HepG2 (cell line): ENCODE measurements around the gene CTRL. TPM values are rescaled to one million over a fixed set of nuclear protein-coding genes. Genes with fewer than 3 reads are reported as not detected.

ENCODE experiments used
- AHR ChIP-seq: IDR thresholded peaks from 2 replicates; pipeline ENCODE4 v1.6.1; 2018; ENCODE audit warnings: missing genetic modification reagents, missing compliant biosample characterization
- BRCA1 ChIP-seq: sonication (generic); formaldehyde crosslinking; IDR thresholded peaks from 2 replicates; pipeline ENCODE4 v1.4.0; 2020; ENCODE audit warnings: missing genetic modification reagents
- CEBPB ChIP-seq: IDR thresholded peaks from 2 replicates; pipeline ENCODE4 v1.6.1; 2011; ENCODE audit warnings: low read depth, low read length, improper control_type of control experiment, borderline replicate concordance
- CHD2 ChIP-seq: IDR thresholded peaks from 2 replicates; pipeline ENCODE4 v1.6.1; 2011; ENCODE audit warnings: low read depth, low read length, improper control_type of control experiment
- DNMT3B ChIP-seq: conservative IDR thresholded peaks from 2 replicates; pipeline ENCODE4 v1.6.1; 2016; ENCODE audit warnings: missing biosample characterization, control low read depth
- E2F2 ChIP-seq: sonication (generic); formaldehyde crosslinking; IDR thresholded peaks from 2 replicates; pipeline ENCODE4 v1.4.0; 2020; ENCODE audit warnings: missing genetic modification reagents, borderline replicate concordance
- FOXC1 ChIP-seq: sonication (generic); formaldehyde crosslinking; IDR thresholded peaks from 2 replicates; pipeline ENCODE4 v1.8.0; 2022; ENCODE audit warnings: mild to moderate bottlenecking, missing genetic modification reagents, borderline replicate concordance
- GABPA ChIP-seq, 2 experiments: IDR thresholded peaks; 2 replicates each; pipeline ENCODE4 v1.6.1; 2011 to 2016; ENCODE audit warnings: low read depth in 2 of 2, low read length in 1 of 2, missing biosample characterization in 1 of 2, missing genetic modification characterization in 1 of 2
- GMEB2 ChIP-seq: IDR thresholded peaks from 2 replicates; pipeline ENCODE4 v1.6.1; 2016; ENCODE audit warnings: missing biosample characterization, missing genetic modification reagents, low read depth
- GZF1 ChIP-seq: sonication (generic); formaldehyde crosslinking; IDR thresholded peaks from 2 replicates; pipeline ENCODE4 v1.5.1; 2020; ENCODE audit warnings: mild to moderate bottlenecking, missing genetic modification reagents
- HNF4A ChIP-seq: sonication (generic); formaldehyde crosslinking; IDR thresholded peaks from 2 replicates; pipeline ENCODE4 v1.4.0; 2020; ENCODE audit warnings: missing genetic modification reagents
- IRF2 ChIP-seq: IDR thresholded peaks from 2 replicates; pipeline ENCODE4 v1.6.1; 2018; ENCODE audit warnings: missing genetic modification reagents, missing compliant biosample characterization
- PRPF4 ChIP-seq: fragments of 200-400 bp; formaldehyde crosslinking; IDR thresholded peaks from 2 replicates; pipeline ENCODE4 v1.6.1; 2016; ENCODE audit warnings: low read length, low read depth; ENCODE audit not compliant: poor library complexity, severe bottlenecking
- ZKSCAN5 ChIP-seq: sonication (generic); formaldehyde crosslinking; IDR thresholded peaks from 2 replicates; pipeline ENCODE4 v1.5.1; 2020; ENCODE audit warnings: mild to moderate bottlenecking, missing genetic modification reagents
- ZNF572 ChIP-seq: sonication (generic); formaldehyde crosslinking; IDR thresholded peaks from 2 replicates; pipeline ENCODE4 v1.5.1; 2020; ENCODE audit warnings: mild to moderate bottlenecking, missing genetic modification reagents
- ZNF746 ChIP-seq: sonication (generic); formaldehyde crosslinking; IDR thresholded peaks from 2 replicates; pipeline ENCODE4 v1.8.0; 2022; ENCODE audit warnings: mild to moderate bottlenecking, missing genetic modification reagents
- ZSCAN29 ChIP-seq: sonication (generic); formaldehyde crosslinking; conservative IDR thresholded peaks from 2 replicates; pipeline ENCODE4 v1.4.0; 2020; ENCODE audit warnings: mild to moderate bottlenecking, missing genetic modification reagents
- ZSCAN31 ChIP-seq: sonication (generic); formaldehyde crosslinking; IDR thresholded peaks from 2 replicates; pipeline ENCODE4 v1.5.0; 2020; ENCODE audit warnings: low read depth, mild to moderate bottlenecking, missing genetic modification reagents
- polyA plus RNA-seq, 8 experiments: library from polyadenylated mRNA; depleted of rRNA in 3 of 8; stranded (reverse) in 7 of 8; unstranded in 1 of 8; fragments of >200 nt; fragmentation: Illumina TruSeq in 4 of 8; extraction: Trizol in 4 of 8; gene quantifications; 2 replicates each; pipeline versions ENCODE4 v1.2.1 to v1.2.3, GENCODE V29; 2011 to 2016; ENCODE audit warnings: low read depth in 4 of 8, missing spikeins in 1 of 8, mixed read lengths in 1 of 8; ENCODE audit not compliant: insufficient read depth in 1 of 8
- total RNA-seq, 5 experiments: library from RNA; depleted of rRNA; stranded (reverse); fragments of >200 nt; fragmentation: Illumina TruSeq; extraction: Trizol; gene quantifications; 2 replicates each; pipeline ENCODE4 v1.2.3, GENCODE V29; 2016; ENCODE audit warnings: low read depth in 1 of 5
- TF ChIP-seq, protein P1 (sequence below), 2 experiments: sonication (generic) in 1 of 2; formaldehyde crosslinking in 1 of 2; IDR thresholded peaks; 2 replicates each; pipeline versions ENCODE4 v1.4.0 to v1.6.1; 2016 to 2020; ENCODE audit warnings: borderline replicate concordance in 1 of 2, low read depth in 1 of 2, mild to moderate bottlenecking in 1 of 2, missing genetic modification reagents in 1 of 2
- TF ChIP-seq, protein P2 (sequence below): IDR thresholded peaks from 2 replicates; pipeline ENCODE4 v1.6.1; 2012; ENCODE audit warnings: inconsistent platforms
- TF ChIP-seq, protein P3 (sequence below): sonication (generic); formaldehyde crosslinking; IDR thresholded peaks from 2 replicates; pipeline ENCODE4 v1.4.0; 2020; ENCODE audit warnings: missing genetic modification reagents

CTRL gene
- total and polyA plus RNA-seq, 2 of the 13 experiments (the other 11 are each of a cell fraction or from before 2014, with no cell fraction given) = 1.9 to 2.7 TPM

DNA sequence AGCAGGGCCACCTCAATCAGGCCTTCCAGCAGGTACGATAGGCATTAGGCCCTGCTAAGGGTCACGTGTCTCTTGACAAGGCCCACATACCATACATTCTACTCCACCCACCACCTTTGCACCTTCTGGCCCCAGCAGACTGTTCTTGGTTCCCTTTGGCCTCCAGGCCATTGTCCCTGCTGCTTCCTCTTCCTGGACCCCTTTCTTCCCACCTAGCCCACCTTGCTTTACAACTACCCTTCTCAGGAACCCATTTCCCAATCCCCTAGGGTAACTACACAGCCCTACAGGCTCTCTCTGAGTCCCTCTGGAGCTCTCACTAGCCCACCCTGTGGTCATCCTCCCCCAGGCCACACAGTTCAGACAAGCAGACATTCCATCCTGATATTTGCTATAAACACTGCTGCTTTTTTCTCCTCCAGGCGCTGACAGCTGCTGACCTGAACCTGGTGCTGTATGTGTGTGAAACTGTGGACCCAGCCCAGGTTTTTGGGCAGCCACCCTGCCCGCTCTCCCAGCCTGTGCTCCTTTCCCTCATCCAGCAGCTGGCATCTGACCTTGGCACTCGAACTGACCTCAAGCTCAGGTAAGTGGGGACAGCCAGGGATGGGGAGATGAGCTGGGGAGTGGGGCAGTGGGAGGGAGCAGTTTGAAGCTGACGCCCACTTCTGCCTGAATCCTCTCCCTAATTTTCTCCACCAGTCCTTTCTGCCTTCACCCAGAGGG is 48.4 kb downstream of the CTRL start (continued):
- TF ChIP-seq, protein P1, sequence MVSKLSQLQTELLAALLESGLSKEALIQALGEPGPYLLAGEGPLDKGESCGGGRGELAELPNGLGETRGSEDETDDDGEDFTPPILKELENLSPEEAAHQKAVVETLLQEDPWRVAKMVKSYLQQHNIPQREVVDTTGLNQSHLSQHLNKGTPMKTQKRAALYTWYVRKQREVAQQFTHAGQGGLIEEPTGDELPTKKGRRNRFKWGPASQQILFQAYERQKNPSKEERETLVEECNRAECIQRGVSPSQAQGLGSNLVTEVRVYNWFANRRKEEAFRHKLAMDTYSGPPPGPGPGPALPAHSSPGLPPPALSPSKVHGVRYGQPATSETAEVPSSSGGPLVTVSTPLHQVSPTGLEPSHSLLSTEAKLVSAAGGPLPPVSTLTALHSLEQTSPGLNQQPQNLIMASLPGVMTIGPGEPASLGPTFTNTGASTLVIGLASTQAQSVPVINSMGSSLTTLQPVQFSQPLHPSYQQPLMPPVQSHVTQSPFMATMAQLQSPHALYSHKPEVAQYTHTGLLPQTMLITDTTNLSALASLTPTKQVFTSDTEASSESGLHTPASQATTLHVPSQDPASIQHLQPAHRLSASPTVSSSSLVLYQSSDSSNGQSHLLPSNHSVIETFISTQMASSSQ (IDR thresholded peaks at IDR 0.05; ENCODE audit: low read depth) = no peak
- TF ChIP-seq, protein P1 (CRISPR knock-in tag; IDR thresholded peaks at IDR 0.05; ENCODE audit: borderline replicate concordance) = no peak
- TF ChIP-seq GABPA (IDR thresholded peaks at IDR 0.05; ENCODE audit: low read depth, low read length) = no peak
- no peak for TF ChIP-seq GABPA (CRISPR knock-in tag; IDR thresholded peaks at IDR 0.05; ENCODE audit: low read depth)
- TF ChIP-seq IRF2 (CRISPR knock-in tag) = no peak
- no peak for TF ChIP-seq AHR
- no peak for TF ChIP-seq CHD2
- TF ChIP-seq FOXC1 (CRISPR knock-in tag) = no peak
- no peak for TF ChIP-seq ZNF746 (CRISPR knock-in tag)
- no peak for TF ChIP-seq ZSCAN29 (CRISPR knock-in tag)
- TF ChIP-seq E2F2 = no peak
- TF ChIP-seq BRCA1 (CRISPR knock-in tag) = no peak
- TF ChIP-seq, protein P2, sequence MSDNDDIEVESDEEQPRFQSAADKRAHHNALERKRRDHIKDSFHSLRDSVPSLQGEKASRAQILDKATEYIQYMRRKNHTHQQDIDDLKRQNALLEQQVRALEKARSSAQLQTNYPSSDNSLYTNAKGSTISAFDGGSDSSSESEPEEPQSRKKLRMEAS = no peak
- TF ChIP-seq DNMT3B = no peak
- TF ChIP-seq GMEB2 = no peak
- TF ChIP-seq PRPF4 = no peak
- TF ChIP-seq, protein P3, sequence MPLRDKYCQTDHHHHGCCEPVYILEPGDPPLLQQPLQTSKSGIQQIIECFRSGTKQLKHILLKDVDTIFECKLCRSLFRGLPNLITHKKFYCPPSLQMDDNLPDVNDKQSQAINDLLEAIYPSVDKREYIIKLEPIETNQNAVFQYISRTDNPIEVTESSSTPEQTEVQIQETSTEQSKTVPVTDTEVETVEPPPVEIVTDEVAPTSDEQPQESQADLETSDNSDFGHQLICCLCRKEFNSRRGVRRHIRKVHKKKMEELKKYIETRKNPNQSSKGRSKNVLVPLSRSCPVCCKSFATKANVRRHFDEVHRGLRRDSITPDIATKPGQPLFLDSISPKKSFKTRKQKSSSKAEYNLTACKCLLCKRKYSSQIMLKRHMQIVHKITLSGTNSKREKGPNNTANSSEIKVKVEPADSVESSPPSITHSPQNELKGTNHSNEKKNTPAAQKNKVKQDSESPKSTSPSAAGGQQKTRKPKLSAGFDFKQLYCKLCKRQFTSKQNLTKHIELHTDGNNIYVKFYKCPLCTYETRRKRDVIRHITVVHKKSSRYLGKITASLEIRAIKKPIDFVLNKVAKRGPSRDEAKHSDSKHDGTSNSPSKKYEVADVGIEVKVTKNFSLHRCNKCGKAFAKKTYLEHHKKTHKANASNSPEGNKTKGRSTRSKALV (CRISPR knock-in tag) = no peak
- peak; percentile 60; the same call in 1 of the 2 replicates for TF ChIP-seq GZF1
- TF ChIP-seq ZNF572 = 0 out of 2 replicates have a peak, but pooled peaks have one; percentile 28
- 0 out of 2 replicates have a peak, but pooled peaks have one; percentile 8 for TF ChIP-seq HNF4A
- no peak for TF ChIP-seq ZKSCAN5 (CRISPR knock-in tag)
- no peak for TF ChIP-seq ZSCAN31 (CRISPR knock-in tag)
- TF ChIP-seq CEBPB = no peak
